Measurements from ENCODE around the gene SYK.
A peak's percentile ranks its signal among the peaks of the same experiment; 100 is the strongest.

Gene SYK

DNA sequence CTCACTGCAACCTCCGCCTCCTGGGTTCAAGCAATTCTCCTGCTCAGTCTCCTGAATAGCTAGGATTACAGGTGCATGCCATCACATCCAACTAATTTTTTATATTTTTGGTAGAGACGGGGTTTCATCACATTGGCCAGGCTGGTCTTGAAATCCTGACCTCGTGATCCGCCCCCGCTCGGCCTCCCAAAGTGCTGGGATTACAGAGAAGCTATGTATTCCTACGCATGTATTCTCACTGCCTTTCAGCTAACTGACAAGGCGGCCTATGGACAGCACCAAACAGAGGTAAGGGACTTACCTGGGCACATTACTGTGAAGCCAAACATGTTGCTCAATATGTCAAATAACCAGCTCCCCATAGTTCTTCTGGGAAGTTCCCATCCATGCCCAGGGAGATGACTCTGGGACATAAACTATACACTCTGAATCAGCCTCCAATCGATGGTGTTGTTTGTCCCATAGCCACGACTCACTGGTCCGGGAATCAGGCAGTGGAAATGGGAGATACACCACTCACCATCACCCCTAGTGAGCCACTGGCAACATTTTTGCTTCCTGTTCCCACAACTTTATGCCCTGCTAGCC is 114.6 kb downstream of the SYK start:
- TF ChIP-seq MYC (IDR thresholded peaks at IDR 0.05; ENCODE audit: low read depth, low read length) (no peak), POLR2A (IDR thresholded peaks at IDR 0.05; ENCODE audit: extremely low read depth, insufficient read length) (no peak)
- TF ChIP-seq, protein P1, sequence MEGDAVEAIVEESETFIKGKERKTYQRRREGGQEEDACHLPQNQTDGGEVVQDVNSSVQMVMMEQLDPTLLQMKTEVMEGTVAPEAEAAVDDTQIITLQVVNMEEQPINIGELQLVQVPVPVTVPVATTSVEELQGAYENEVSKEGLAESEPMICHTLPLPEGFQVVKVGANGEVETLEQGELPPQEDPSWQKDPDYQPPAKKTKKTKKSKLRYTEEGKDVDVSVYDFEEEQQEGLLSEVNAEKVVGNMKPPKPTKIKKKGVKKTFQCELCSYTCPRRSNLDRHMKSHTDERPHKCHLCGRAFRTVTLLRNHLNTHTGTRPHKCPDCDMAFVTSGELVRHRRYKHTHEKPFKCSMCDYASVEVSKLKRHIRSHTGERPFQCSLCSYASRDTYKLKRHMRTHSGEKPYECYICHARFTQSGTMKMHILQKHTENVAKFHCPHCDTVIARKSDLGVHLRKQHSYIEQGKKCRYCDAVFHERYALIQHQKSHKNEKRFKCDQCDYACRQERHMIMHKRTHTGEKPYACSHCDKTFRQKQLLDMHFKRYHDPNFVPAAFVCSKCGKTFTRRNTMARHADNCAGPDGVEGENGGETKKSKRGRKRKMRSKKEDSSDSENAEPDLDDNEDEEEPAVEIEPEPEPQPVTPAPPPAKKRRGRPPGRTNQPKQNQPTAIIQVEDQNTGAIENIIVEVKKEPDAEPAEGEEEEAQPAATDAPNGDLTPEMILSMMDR (IDR thresholded peaks at IDR 0.05; ENCODE audit: low read depth, low read length): no peak
- TF ChIP-seq, protein P2, sequence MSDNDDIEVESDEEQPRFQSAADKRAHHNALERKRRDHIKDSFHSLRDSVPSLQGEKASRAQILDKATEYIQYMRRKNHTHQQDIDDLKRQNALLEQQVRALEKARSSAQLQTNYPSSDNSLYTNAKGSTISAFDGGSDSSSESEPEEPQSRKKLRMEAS (IDR thresholded peaks at IDR 0.05; ENCODE audit: low read depth, low read length): no peak
- no peak for DNase-seq (ENCODE audit: low read depth)

DNA sequence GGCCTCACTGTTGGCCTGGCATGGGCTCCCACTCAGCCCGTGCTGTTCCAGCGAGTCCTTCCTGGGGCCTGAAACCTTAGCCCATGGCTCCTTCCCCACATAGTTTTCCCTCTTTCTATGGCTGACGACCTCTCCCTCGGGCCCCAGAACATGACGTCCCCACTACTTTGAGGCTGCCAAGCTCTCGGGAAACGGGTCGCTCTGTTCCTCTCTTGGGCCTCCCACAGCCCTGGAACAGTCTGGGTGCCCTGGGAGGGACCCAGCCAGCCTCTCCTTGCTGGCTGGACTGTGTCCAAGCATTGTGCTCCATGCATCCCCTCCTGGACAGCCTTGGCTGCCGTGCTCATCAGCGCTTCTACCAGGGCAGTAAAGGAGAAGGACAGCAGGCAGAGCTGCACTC is 118.3 kb downstream of the SYK start:
- H3K4me3 ChIP-seq (ENCODE audit: low read depth, low read length): no peak overlapping the region
- DNase-seq (ENCODE audit: low read depth): no peak
- TF ChIP-seq MYC (IDR thresholded peaks at IDR 0.05; ENCODE audit: low read depth, low read length): no peak
- no peak for TF ChIP-seq POLR2A (IDR thresholded peaks at IDR 0.05; ENCODE audit: extremely low read depth, insufficient read length)
- TF ChIP-seq, protein P1 (IDR thresholded peaks at IDR 0.05; ENCODE audit: low read depth, low read length): no peak
- TF ChIP-seq, protein P2 (IDR thresholded peaks at IDR 0.05; ENCODE audit: low read depth, low read length): no peak

More for the DNA sequence above, 114.6 kb downstream of the SYK start:
- no peak overlapping the region for H3K4me3 ChIP-seq (ENCODE audit: low read depth, low read length)

DNA sequence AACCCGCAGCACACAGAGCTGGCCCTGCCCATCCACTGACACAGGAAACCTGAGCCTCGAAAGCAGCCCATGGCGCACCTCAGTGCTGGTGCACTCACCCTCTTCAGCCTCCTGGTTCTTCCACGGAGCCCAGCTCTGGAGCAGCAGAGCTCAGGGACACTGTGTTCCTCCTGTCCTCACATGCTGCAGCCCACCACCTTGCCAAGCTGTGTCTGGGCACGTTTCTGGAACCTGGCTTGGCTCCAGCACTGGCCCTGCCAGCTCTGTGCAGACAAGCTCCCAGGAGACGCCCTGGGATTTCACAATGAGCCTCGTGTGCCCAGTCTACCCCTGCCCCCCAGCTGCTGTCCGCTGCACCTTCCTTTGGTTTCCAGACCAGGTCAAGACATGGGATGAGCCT is 119.5 kb downstream of the SYK start:
- no peak overlapping the region for H3K4me3 ChIP-seq (ENCODE audit: low read depth, low read length)
- DNase-seq (ENCODE audit: low read depth): peak; percentile 40
- TF ChIP-seq POLR2A (IDR thresholded peaks at IDR 0.05; ENCODE audit: extremely low read depth, insufficient read length) (no peak), MYC (IDR thresholded peaks at IDR 0.05; ENCODE audit: low read depth, low read length) (no peak)
- TF ChIP-seq, protein P1 (IDR thresholded peaks at IDR 0.05; ENCODE audit: low read depth, low read length): no peak

DNA sequence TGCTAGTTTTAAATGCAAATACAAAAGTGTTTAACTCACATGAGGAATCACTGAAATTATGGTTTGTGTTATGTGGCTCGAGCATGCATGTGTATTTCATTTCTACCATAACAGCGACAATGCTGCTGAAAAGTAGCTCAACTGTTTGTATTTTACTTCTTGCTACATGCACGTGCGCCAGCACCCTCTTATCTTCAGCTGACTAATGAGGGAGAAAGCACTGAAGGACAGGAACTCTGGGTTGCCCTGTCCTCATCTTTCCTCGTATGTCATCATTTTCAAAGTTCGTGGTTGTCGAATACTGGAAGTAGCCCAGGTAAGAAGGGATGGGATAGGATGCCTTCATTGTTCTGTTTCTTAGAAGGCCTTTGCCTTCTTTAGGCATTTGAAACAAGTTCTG is 120.3 kb downstream of the SYK start:
- no peak for DNase-seq (ENCODE audit: low read depth)
- H3K4me3 ChIP-seq (ENCODE audit: low read depth, low read length): no peak overlapping the region
- TF ChIP-seq MYC (IDR thresholded peaks at IDR 0.05; ENCODE audit: low read depth, low read length) (no peak), POLR2A (IDR thresholded peaks at IDR 0.05; ENCODE audit: extremely low read depth, insufficient read length) (no peak)
- TF ChIP-seq, protein P2 (IDR thresholded peaks at IDR 0.05; ENCODE audit: low read depth, low read length): no peak
- TF ChIP-seq, protein P1 (IDR thresholded peaks at IDR 0.05; ENCODE audit: low read depth, low read length): no peak

DNA sequence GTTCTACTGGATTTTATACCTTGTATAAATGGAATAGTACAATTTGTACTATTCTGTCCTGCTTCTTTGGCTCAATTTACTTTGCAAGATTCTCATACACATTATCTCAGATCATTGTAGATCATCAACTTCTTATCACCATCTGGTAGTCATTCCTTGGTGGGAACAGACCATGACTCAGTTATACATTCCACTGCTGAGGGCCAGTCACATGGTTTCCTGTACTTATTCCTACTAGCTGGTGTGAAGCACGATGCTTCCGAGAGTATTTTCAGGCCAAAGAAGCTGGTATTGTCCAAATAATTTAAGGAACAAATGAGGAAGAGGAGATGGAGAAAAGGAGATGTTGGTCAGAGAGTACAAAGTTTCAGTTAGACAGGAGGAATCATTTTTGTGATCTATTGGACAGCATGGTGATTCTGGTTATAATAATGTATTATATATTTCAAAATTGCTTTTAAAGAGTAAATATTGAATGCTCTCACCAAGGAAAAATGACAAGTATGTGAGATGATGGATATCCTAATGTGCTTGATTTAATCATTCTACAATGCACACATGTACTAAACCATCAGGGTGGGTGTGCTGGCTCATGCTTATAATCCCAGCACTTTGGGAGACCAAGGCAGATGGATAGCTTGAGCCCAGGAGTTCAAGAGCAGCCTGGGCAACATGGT is 124.1 kb downstream of the SYK start:
- DNase-seq (ENCODE audit: low read depth): no peak
- TF ChIP-seq, protein P1 (IDR thresholded peaks at IDR 0.05; ENCODE audit: low read depth, low read length): no peak
- TF ChIP-seq POLR2A (IDR thresholded peaks at IDR 0.05; ENCODE audit: extremely low read depth, insufficient read length) (no peak), MYC (IDR thresholded peaks at IDR 0.05; ENCODE audit: low read depth, low read length) (no peak)
- TF ChIP-seq, protein P2 (IDR thresholded peaks at IDR 0.05; ENCODE audit: low read depth, low read length): no peak
- no peak overlapping the region for H3K4me3 ChIP-seq (ENCODE audit: low read depth, low read length)

All from NB4 (cell line).